Measurements from ENCODE around the gene SUPT16H.
A peak's percentile ranks its signal among the peaks of the same experiment; 100 is the strongest.

SUPT16H gene

GRCh38 chr14:21356511-21356910 is 27.3 kb downstream of the SUPT16H start:
- Mint-ChIP-seq H3K9me3 (no peaks in the 10 kb centered on the region), H3K4me1 (no peaks in the 10 kb centered on the region), H3K4me3 (no peak overlapping the region), H3K27ac (no peak overlapping the region), H3K36me3 (ENCODE audit: low read depth) (peaks cover 94% of the 10 kb centered on the region), H3K27me3 (ENCODE audit: low read depth, poor library complexity) (peaks cover 4% of the 10 kb centered on the region)
- no peak for TF ChIP-seq CTCF (IDR thresholded peaks at IDR 0.05)
- DNase-seq = no peak

- Mint-ChIP-seq H3K4me1 (no peaks in the 10 kb centered on the region), H3K27me3 (ENCODE audit: low read depth, poor library complexity) (peaks cover 4% of the 10 kb centered on the region), H3K4me3 (no peak overlapping the region), H3K9me3 (no peaks in the 10 kb centered on the region), H3K36me3 (ENCODE audit: low read depth) (peaks cover 76% of the 10 kb centered on the region), H3K27ac (no peak overlapping the region)
- no peak for TF ChIP-seq CTCF (IDR thresholded peaks at IDR 0.05)
- no peak for DNase-seq
These were observed 31.2 kb downstream of the SUPT16H start for GRCh38 chr14:21352587-21352986.

GRCh38 chr14:21350539-21350938 is 33.3 kb downstream of the SUPT16H start:
- no peak for TF ChIP-seq CTCF (IDR thresholded peaks at IDR 0.05)
- H3K27me3 Mint-ChIP-seq (ENCODE audit: low read depth, poor library complexity) = peaks cover 3% of the 10 kb centered on the region
- no peak overlapping the region for H3K4me3 Mint-ChIP-seq
- peaks cover 56% of the 10 kb centered on the region for H3K36me3 Mint-ChIP-seq (ENCODE audit: low read depth)
- no peaks in the 10 kb centered on the region for H3K4me1 Mint-ChIP-seq
- H3K9me3 Mint-ChIP-seq = no peaks in the 10 kb centered on the region
- peak overlapping the region; percentile 78 for H3K27ac Mint-ChIP-seq
- no peak for DNase-seq

- no peak overlapping the region for H3K4me3 Mint-ChIP-seq
- no peak for TF ChIP-seq CTCF (IDR thresholded peaks at IDR 0.05)
- H3K27me3 Mint-ChIP-seq (ENCODE audit: low read depth, poor library complexity) = peaks cover 12% of the 10 kb centered on the region
- DNase-seq = no peak
- no peak overlapping the region for H3K27ac Mint-ChIP-seq
- no peaks in the 10 kb centered on the region for H3K9me3 Mint-ChIP-seq
- H3K4me1 Mint-ChIP-seq = no peaks in the 10 kb centered on the region
- H3K36me3 Mint-ChIP-seq (ENCODE audit: low read depth) = peaks cover 24% of the 10 kb centered on the region
These were observed 36.6 kb downstream of the SUPT16H start for GRCh38 chr14:21347201-21347600.

- DNase-seq = no peak
- Mint-ChIP-seq H3K27ac (no peak overlapping the region), H3K4me3 (no peak overlapping the region), H3K4me1 (no peaks in the 10 kb centered on the region), H3K27me3 (ENCODE audit: low read depth, poor library complexity) (peaks cover 12% of the 10 kb centered on the region), H3K36me3 (ENCODE audit: low read depth) (peaks cover 18% of the 10 kb centered on the region), H3K9me3 (no peaks in the 10 kb centered on the region)
- no peak for TF ChIP-seq CTCF (IDR thresholded peaks at IDR 0.05)
These were observed 37.2 kb downstream of the SUPT16H start for GRCh38 chr14:21346532-21347135.

GRCh38 chr14:21343035-21343794 is 40.6 kb downstream of the SUPT16H start:
- Mint-ChIP-seq H3K36me3 (ENCODE audit: low read depth) (no peaks in the 10 kb centered on the region), H3K27me3 (ENCODE audit: low read depth, poor library complexity) (peaks cover 15% of the 10 kb centered on the region), H3K4me3 (no peak overlapping the region), H3K4me1 (no peaks in the 10 kb centered on the region), H3K27ac (no peak overlapping the region), H3K9me3 (no peaks in the 10 kb centered on the region)
- TF ChIP-seq CTCF (IDR thresholded peaks at IDR 0.05) = no peak
- no peak for DNase-seq

All from nephron progenitor cell (in vitro differentiated cells).